Kidney capillary endothelial cell (primary cell): ENCODE data around the gene EPB41L2.
"Not testable (repeated sequence)": the region's sequence is repeated elsewhere in the genome, so short reads cannot be mapped to it uniquely, and the experiment has no call there.

Source experiments
- DNase-seq: peaks from one replicate; pipeline ENCODE4 v3.0.0-alpha.2; 2018; ENCODE audit warnings: low spot score

Gene EPB41L2

DNA sequence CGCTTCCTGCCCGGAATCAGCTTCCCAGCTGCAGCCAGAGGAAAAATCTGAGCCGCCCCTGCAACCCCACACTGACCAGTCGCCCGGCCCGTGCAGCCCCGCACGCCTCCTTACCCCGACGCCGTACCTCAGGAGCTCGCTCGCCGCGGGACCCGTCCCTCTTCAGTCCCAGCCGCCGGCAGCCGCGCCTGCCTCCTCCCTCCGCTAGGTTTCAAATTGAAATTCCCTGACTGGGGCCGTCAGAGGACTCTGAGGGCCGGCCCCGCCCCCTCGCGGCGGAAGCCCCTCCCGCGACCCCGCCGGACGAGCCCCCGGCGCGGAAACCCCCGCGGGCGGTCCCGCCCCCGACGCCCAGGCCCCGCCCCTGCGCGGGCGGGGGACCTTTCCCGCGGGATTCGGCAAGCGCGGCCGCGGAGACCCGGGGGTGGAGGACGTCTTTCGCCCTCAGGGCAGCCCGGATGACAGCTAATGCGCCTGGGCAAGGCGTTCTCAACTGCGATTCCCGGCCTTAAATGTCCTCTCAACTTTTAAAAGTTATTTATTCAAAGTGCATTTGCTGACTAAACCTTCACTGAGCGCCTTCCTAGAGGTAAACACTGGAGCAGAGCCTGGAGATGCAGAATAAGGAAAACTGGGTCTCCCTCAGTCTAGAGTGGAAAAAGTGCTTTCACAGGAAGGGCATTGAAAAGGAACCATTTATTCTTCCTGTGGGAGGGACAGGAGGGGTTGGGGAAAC, at the start of gene EPB41L2:
Gene EPB41L2, minus strand, starts transcription at position 218 of the 736 bp plus-strand sequence. CDS start 106,760 bp downstream, outside the sequence.
- peak; percentile 85 for DNase-seq

DNA sequence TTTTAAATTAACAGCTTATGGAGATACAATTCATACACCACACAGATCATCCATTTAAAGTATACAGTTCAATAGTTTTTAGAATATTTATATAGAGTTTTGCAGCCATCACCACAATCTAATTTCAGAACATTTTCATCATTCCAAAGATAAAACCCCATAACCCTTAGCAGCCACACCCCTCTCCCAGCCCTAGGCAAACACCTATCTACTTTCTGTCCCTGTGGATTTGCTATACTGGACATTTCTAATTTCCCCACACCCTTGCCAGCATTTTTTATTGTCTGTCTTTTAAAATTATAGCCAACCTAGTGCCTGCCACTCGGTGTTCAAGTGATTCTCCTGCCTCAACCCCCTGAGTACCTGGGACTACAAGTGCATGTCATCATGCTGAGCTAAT, 49.2 kb upstream of the EPB41L2 start:
- no peak for DNase-seq

DNA sequence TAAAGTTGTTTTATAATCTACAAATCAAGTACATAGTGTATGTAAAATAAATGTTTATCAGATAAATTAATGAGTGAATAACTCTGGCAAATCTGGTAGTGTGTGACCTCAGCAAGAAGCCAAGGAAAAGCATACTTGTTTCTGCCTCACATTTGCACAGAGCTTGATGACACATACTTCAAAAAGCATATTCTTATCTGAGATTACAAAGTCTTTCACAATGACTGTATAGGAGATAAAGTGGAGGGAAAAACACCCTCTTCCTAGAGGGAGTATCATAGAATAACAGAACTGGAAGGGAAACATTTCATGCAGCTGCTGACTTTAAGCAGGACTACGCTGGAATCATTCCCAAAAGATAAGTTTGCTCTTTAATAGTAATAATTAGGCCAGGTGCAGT, 44.1 kb upstream of the EPB41L2 start:
- DNase-seq: no peak

DNA sequence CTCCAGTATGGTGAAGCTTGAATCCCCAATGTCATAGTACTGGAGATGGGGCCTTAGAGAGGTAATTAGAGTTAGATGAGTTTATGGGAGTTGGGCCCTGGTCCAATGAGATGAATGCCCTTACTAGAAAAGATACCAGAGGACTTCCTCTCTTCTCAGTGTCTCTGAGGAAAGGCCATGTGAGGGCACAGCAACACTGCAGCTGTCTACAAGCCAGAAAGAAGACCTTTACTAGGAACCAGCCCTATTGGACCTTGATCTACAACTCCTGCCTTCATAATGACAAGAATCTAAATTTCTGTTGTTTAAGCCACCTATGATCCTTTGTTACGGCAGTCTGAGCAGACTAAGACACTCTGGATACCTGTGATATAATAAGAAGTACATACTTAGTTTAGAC, 40.9 kb upstream of the EPB41L2 start:
- no peak for DNase-seq

DNA sequence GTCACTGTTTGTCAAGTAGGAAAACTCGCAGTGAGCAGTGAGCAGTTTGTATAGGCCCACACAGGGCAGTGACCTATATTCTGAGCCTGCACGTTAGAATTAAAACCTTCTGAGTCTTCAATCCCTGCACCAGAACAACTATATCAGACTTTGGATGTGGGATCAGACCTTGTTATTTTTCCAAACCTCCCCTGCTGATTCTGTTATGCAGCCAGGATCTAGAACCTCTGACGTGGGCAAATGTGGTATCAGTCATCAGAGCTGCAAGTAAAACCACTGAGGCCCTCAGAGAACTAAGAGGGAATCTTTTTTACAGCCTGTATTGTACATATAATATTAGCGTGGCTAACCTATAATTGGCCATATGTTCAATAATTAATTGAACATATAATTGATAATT, 40.3 kb upstream of the EPB41L2 start:
- DNase-seq: no peak

DNA sequence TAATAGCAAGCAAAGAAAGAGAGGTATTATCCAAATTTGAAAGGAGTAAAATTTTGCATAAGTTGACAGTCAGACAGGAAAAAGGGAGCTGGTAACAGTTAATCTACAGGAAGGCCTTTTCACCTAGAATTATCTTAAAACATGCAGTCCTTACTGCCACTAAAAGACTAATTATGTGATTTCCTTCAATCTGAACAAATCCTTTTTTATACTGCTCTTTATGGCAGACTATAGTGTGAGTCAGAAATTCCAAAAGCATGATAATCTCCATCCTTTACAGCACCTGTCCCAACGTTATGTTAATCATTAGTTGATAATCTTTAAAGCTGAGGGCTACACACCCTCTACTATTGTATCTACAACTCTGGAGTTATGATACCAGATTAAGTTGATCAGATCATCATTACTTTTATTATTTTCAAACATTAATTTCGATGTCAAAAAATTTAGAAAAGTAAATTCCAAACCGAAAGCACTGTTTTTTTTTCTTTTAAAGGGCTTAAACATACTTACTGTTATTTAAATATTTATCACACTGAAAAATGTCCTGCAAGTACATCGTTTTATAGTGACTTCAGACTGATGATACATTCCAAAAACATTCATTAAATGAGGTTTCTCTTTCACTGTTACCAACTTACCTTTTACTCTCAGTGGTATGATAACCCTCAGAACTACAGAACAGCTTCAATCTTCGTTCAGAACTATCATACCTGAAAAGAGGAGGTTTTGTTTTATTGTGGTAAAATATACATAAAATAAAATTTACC, 39.1 kb upstream of the EPB41L2 start:
- DNase-seq: no peak

DNA sequence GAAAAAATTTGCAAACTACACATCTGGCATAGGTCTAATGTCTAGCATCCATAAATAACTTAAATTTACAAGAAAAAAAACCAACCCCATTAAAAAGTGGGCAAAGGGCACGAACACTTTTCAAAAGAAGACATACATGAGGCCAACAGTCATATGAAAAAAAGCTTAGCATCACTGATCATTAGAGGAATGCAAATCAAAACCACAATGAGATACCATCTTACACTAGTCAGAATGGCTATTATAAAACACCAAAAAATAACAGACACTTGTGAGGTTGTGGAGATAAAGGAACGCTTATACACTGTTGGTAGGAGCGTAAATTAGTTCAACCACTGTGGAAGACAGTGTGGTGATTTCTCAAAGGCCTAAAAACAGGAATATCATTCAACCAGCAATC, 33.7 kb upstream of the EPB41L2 start:
- no peak for DNase-seq

DNA sequence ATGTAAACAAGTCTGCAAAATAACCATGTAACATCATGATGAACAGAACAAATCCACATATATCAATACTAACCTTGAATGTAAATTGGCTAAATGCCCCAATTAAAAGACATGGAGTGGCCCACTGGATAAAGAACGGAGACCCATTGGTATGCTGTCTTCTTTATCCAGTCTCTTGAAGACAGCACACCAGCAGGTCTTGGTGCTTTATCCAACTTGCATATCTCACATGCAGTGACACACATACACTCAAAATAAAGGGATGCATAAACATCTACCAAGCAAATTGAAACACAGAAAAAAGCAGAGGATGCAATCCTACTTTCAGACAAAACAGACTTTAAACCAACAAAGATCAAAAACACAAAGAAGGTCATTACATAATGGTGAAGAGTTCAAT, 30.3 kb upstream of the EPB41L2 start:
- DNase-seq: no peak

DNA sequence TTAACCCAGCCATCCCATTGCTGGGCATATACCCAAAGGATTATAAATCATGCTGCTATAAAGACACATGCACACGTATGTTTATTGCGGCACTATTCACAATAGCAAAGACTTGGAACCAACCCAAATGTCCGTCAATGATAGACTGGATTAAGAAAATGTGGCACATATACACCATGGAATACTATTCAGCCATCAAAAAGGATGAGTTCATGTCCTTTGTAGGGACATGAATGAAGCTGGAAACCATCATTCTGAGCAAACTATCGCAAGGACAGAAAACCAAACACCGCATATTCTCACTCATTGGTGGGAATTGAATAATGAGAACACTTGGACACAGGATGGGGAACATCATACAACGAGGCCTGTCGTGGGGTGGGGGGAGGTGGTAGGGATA, 28.9 kb upstream of the EPB41L2 start:
- DNase-seq: not testable (repeated sequence)

DNA sequence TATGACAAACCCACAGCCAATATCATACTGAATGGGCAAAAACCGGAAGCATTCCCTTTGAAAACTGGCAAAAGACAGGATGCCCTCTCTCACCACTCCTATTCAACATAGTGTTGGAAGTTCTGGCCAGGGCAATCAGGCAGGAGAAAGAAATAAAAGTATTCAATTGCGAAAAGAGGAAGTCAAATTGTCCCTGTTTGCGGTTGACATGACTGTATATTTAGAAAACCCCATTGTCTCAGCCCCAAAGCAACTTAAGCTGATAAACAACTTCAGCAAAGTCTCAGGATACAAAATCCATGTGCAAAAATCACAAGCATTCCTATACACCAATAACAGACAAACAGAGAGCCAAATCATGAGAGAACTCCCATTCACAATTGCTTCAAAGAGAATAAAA, 27.3 kb upstream of the EPB41L2 start:
- DNase-seq: not testable (repeated sequence)

DNA sequence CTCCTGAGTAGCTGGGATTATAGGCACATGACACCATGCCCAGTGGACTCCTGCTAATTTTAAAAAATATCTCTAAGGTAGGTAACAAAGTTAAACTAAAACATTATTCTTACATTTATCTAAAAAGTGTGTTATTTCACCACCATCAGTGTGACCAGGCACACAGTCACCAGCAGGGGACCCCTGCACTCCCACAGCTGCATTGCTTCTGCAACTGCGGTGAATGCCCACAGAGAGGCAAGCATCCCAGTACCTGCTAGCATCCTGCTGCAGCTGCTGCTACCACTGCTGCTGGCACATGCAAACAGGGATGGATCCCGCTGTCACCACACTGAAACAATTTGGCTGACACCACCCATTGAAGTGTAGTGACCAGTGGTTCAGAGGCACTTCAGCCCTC, 21.9 kb upstream of the EPB41L2 start:
- DNase-seq: no peak

DNA sequence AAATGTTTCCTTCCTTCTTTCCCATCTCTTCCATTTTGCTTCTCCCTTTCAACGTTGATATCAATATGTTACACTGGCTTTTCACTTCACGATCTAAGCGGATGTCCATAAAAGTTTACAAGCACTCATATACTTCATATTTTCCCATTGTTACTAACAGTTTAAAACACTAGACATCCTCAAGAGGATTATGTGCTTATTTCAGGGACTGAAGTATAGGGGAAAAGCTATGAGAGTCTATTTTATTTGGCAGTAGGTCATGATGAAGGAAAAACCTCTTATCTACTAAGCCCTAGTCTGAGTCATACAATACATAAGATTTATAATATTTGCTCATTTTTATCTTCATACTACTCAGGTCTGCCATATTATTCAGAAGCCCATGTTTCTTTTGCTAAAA, 20.6 kb upstream of the EPB41L2 start:
- DNase-seq: no peak

DNA sequence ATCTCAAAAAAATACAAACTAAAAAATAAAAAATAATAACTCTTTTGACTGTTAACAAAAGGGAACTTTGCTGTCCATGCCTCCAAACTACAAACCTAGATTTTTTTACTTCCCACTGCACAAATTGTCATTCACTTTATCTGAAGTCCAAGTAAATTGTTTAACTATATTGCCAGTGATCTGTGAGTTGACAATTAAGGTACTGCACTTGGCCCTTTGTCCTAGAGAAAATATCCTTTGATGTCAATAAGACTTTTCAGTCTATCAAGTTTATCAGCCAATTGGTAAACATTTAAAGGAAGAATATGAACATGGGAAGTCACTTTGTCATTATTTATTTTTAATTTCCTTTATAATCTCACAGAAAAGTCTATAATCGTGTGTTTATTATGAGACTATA, 19.3 kb upstream of the EPB41L2 start:
- no peak for DNase-seq

DNA sequence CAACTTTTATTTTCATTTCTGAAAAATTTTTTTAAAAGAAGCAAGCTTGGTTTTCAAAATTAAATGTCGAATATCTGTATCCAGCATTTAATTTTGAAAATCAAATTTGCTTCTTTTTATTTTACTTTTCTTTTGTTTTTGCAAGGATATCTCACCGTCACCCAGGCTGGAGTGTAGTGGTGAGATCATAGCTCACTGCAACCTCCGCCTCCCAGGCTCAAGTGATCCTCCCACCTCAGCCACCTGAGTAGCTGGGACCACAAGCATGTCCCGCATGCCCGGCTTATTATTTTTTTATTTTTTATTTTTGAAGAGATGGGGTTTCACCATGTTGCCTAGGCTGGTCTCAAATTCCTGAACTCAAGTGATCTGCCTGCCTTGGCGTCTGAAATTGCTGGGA, 17.0 kb upstream of the EPB41L2 start:
- no peak for DNase-seq

DNA sequence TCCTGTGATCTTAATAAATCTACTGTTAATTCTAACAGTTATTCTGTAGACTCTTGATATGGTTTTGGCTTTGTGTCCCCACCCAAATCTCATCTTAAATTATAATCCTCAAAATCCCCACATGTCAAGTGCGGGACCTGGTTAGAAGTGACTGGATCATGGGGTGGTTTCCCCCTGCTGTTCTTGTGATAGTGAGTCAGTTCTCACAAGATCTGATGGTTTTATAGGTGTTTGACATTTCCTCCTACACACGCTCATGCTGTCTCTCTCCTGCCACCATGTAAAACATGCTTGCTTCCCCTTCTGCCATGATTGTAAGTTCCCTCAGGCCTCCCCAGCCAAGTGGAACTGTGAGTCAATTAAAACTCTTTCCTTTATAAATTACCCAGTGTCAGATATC, 10.5 kb upstream of the EPB41L2 start:
- DNase-seq: no peak

DNA sequence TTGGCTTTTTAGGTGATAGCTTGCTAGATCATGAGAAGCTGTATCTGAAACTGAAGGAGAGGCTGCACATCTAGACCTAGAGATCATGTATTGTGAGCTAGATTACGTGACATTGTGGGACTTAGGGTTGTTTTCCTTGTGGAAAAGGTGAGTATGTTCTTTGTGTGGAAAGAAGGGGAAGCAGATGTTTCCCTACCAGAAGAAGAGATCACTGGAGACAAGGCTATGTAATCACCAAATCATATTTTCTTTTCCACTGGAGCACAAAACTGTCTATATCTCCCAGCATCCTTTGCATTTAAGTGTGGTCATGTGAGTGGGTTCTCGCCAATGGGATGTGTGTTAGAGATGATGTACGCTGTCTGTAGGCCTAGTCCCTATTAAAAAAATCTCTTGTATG, 7.0 kb upstream of the EPB41L2 start:
- DNase-seq: no peak

DNA sequence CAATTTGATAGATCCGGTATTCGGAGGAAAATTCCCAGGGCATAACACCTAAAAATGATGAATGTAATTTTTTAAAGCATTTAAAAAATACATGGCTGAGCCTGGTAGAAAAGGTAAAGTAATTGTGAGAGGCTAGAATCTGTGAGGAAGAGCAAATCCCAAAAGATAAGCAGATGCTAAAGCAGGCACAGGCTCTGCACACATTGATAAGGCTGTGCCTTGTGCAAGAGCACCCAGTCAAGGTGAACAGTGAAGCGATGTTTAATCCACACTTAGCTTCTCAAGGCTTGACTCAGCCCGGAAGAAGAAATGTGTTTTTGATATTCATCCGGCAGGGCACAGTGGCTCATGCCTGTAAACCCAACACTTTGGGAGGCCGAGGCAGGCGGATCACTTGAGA, 5.1 kb upstream of the EPB41L2 start:
- DNase-seq: no peak

DNA sequence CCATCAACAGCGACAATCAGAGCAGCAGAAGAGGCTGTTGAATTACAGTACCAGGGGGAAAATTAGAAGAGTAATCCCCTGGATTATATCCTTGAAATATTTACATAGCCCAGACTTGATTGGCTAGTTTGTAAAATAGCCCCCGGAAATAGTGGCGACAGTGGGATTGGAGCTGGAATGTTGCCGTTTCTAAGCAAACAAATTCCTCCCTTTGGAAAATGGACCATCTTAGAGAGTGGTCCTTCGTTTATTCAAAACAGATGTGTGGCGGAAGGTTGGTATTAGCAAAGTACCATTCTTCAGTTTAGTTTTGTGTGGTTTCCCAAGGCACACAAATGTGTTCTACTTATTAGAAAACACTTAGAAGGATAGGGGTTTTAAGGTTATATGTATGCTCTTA, 4.5 kb upstream of the EPB41L2 start:
- no peak for DNase-seq

DNA sequence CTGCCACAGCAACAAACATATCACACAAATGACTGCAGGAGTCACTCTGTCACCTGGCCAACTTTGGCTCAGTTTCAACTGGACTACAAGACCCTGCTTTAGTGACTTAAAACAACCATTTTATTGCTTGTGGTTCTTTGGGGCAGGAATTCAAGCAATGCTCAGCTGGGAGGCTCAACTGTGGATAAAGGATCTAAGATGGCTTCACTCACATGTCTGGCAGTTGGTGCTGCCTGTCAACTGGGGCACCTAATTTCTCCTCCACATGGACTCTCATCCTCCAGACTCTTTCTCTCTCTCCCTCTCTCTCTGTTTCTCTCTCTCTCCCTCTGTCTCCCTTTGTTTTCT, 2.8 kb upstream of the EPB41L2 start:
- no peak for DNase-seq

DNA sequence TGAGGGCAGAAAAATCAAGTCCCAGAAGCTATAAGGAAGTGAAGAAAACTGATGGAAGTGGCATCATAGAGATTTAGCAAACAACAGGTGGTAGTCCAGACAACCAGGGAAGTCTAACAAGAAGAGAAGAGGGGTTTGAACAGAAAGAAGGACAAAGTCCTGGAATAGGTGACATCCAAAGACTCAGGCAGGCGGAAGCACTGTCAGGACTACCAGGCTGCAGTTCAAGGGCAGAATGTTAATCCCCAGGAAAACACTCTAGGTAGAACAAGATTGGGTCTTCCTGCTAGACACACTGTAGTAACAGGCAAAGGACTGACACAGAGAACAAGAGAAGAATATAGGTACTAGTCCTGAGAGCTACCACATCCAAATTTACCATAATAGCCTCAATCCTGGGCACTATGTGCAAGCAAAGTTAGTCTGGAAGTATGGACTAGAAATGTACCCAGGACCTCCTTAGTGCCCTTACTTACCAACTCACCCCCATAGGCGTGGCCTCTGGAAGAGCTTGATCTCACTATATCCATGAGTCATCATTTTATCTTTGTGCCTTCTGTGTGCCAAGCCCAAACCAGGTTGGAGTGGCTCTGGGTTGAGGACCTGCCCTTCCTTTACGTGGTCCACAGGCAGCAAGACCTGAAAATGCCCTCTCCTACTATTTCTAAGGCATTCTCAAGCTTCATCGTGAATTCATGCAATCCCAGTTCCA, 2.2 kb upstream of the EPB41L2 start:
- no peak for DNase-seq

DNA sequence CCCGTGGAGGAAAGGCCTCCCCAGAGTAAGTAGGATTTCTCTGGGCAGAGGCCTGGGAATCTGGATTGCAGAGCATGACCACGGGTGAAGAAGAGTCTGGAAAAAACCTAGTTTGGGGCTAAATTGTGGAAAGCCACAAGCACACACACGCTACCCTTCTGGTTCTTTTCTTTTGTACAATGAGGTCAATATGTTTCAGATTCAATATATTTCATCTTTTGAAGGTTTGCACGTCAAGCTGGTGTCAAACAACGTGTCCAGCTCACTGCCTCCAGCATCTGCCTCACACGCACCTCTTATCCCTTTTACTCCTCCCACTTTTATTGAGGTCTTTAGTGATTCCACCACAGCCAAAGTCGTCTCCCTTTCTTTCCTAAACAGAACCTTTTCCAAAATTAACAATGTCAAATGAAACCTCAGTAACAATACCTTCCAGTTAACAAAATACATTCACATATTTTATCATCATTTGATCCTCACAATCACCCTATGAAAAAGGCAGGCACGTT, 773 bp upstream of the EPB41L2 start:
- DNase-seq: no peak

DNA sequence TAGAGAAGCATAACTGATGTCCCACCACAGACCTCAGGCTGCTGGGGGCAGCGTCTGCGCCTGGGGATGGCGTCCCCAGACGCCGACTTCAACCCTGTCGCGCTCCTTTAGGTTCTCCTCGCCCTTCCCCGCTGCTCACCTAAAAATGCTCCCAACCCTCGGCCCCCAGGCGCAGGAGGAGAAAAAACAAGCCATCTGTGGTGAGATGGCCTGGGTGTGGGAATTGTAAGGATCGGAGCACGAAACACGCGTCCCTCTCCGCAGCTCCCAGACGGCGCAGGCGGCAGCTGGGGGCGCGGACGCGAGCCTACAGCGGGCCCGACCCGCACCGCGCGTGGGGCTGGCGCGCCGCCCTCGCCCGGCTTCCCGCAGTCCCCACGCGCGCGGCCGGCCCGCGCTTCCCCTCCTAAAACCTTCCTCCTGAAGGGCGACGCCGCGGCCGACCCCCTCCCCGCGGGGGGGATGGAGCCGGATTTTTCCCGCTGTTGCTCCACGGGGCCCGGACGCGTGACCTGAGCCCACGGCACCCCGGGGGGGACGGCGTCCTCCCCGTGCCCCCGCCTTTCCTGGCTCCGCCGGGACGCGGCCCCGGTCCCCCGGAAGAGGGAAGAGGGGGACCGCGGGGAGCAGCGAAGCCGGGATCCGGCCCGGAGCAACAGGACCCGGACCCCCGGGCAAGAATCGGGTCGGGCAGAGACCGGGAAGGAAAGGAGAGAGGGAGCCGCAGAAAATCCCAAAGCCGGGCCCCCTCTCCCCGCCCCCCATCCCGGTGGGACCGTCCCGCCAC, 611 bp downstream of the EPB41L2 start:
- DNase-seq: peak; percentile 14
